GM20000 (cell line): ENCODE measurements around the gene DEPDC5.

ENCODE experiments used
- DNase-seq: peaks from one replicate; pipeline ENCODE4 v3.0.0; 2012; ENCODE audit warnings: low spot score
- TF ChIP-seq, protein P1 (sequence below): IDR thresholded peaks from 2 replicates; pipeline ENCODE4 v1.5.1; 2012; ENCODE audit warnings: mild to moderate bottlenecking, control low read depth; ENCODE audit errors: extremely low read depth, missing control alignments

The DEPDC5 gene

DNA sequence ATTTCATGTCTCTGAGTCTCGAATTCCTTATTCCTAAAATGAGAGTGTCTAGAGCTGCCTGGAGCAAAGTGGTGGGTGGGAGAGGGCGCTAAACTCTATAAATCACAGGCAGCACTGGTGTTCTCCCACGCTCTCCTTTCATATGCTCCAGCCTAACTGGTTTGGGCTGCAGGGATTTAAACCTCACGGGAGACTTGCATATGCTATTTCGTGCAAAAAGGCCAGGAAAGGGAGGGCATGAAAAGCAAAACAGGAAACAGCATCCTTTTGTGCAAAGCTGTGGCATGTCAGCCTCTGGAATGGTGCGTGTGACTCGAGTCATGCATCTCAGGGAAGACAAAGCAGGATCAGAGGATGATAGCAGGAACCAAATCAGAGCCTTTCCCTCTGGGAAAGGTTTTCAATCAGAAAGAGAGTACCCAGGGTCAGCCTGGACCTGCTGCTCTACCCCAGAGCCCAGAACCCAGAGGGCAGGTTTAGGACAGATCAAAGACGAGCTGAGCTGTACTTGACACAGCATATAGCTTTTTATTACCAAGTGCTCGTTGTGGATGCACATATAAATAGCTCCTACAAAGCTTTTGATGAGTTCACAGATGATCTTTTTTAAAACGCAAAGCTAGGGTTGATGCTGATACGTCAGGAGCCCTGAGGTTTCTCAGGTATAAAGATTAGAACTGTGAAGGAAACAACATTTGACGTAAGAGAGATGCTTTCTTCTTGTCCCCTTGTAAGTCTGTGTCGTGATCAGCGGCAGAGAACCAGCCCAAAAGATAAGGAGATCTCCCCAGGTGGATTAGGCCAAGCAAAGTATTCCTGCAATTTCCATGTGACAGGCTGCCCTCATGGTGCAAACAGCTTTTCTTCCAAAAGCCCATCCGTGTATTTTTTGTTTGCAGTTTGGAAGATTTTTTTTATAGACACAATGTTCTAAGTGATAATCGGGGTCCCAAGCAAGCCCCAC is 144.3 kb downstream of the DEPDC5 start:
- no peak for DNase-seq
- TF ChIP-seq, protein P1, sequence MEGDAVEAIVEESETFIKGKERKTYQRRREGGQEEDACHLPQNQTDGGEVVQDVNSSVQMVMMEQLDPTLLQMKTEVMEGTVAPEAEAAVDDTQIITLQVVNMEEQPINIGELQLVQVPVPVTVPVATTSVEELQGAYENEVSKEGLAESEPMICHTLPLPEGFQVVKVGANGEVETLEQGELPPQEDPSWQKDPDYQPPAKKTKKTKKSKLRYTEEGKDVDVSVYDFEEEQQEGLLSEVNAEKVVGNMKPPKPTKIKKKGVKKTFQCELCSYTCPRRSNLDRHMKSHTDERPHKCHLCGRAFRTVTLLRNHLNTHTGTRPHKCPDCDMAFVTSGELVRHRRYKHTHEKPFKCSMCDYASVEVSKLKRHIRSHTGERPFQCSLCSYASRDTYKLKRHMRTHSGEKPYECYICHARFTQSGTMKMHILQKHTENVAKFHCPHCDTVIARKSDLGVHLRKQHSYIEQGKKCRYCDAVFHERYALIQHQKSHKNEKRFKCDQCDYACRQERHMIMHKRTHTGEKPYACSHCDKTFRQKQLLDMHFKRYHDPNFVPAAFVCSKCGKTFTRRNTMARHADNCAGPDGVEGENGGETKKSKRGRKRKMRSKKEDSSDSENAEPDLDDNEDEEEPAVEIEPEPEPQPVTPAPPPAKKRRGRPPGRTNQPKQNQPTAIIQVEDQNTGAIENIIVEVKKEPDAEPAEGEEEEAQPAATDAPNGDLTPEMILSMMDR = no peak

DNA sequence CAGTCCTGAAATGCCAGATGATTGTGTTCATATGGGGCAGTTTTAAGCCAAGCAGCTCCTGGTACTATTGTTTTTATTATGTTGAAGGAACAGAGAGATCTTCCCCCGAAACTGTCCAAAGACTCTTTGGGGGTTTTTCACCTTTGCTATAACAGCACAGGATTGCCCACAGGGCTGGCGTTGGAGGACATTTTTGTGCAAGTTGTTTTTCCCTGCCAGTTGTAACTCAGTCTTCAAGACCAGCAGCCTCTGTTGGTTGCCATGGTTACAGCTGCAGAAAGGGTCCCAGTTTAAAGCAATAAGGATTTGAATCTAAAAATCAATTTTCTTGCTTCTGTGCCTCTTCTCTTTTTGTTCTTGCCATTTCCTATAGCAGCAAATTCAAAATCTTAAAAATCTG is 145.1 kb downstream of the DEPDC5 start:
- no peak for DNase-seq
- TF ChIP-seq, protein P1 = no peak

DNA sequence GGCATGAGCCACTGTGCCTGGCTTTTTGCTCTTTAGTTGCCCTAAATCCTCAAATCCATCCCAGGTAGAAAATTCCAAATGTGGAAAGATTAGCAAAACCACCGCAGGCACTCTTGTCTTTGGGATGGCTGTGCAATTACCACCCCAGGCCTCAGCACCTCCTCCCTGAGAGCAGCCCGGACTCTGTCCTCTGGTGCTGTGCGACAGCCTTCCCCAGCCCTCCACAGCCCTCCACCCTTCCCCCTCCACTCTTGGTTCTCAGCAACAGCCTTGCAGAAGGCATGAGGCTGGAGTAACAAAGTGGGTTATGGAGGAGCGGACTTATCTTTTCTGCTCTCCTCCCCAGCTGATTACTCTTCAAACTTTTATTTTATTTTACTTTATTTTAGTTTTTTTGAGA is 145.8 kb downstream of the DEPDC5 start:
- TF ChIP-seq, protein P1 = no peak
- DNase-seq = no peak

DNA sequence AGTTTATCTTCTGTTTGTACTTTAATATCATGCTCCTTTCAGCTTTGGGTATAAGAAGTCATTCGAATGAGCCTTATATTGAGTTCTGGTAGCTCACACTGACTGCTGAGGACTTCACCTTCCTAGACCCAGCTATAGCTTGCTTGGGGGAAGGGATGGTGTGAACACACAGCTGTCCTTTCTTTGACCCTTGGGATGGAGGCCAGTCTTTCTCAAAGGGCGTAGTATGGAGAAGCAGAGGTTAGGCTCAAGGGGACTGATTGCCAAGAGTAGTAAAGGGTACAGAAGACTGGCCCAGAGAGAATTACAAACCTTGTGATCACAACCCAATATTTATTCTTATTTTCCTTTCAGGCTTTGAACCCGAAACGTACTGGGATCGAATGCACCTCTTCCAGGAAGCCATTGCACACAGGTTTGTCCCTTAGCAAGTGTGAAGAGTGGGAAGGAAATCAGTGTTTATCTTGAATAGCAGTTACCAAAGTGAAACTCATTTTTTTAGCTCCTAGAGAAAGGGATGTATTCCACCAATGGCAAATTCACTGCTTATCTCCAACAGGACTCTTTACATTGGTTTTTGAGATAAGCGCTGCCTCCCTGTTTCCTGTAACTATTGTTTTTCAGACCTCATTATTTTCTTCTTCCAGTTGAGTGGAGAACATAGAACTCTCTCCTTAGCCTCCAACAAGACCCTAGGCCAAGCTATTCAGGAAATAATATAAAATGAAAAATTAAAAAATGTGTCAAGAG is 147.7 kb downstream of the DEPDC5 start:
- TF ChIP-seq, protein P1 = no peak
- no peak for DNase-seq

DNA sequence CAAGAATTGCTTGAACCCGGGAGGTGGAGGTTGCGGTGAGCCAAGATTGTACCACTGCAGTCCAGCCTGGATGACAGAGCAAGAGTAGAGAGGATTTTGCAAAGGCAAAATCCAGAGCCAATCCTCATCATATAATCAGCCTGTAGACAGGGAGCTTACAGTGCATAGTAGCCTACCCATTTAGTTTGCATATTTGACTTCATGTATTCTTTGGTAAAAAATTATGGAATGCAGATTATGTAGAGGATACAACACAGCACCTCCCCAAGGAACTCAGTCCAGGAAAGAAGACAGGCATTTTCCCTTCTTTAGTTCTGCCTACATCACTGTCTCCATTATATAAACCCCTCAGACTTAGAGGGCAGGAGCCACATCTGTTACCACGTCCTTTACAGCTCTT is 150.8 kb downstream of the DEPDC5 start:
- TF ChIP-seq, protein P1 = no peak
- DNase-seq = no peak

DNA sequence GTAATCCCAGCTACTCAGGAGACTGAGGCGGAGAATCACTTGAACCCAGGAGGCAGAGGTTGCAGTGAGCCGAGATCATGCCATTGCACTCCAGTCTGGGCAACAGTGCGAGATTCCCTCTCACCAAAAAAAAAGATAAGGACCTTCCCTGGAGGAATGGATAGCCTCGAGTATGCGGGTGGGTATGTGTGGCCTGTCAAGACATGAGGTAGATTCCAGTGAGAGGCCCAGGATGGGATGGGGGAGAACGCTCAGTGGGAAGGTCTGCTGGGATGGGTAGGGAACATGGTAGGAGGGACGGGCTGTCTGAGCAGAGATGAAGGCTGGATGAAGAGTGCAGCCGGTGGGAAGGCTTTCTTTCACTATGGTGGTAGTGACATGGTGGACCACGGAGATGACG is 151.5 kb downstream of the DEPDC5 start:
- no peak for DNase-seq
- TF ChIP-seq, protein P1 = no peak

DNA sequence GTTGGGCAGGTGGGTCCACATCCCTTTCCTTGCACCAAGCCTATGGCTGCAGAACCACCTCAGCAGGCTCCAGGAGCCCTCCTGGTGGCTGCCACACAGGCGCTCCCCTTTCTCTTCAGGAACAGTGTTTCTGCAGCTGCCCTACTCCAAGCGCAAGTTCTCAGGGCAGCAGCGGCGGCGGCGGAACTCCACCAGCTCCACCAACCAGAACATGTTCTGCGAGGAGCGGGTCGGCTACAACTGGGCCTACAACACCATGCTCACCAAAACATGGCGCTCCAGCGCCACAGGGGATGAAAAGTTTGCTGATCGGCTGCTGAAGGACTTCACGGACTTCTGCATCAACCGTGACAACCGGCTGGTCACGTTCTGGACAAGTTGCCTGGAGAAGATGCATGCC is 152.3 kb downstream of the DEPDC5 start:
- TF ChIP-seq, protein P1 = no peak
- DNase-seq = no peak
